ENCODE measurements around the gene PRPF6. TPM values are rescaled to one million over a fixed set of nuclear protein-coding genes. Genes with fewer than 3 reads are reported as not detected.

Gene PRPF6
- total and polyA plus RNA-seq, 10 donors, result 39.9 to 71.1 (median 60.8) TPM

DNA sequence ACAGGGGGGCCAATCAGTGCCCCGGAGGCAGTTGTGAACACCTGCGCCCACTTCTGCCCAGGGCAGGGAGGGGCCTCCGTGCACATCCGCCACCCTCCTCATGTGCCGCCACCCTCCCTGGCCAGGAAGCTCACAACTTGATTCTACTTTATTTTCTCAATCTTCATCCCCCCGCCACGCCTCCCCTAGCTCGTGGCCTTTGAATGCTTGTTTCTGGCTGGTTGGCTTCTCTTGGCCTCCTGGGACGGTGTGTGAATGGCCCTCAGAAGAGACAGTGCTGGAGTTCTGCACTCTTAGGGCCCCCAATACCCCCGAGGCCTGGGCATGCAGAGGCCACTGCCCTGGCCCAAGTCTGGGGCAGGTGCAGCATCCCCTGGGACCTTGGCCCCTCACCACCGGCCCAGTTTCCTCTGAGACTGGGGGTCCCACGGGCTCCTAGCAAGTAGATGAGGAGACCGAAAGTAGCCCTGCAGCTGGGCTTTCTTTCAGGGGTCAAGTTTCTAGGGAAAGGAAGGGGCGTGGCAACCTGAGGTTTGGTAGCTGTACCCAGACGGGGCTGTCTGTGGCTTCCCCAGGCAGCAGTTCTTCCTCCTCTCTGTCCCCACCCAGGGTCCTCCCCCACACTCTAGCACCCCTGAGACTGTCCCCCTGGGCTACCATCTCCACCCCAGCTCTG lies 97.1 kb downstream of the PRPF6 start:
- no peak for TF ChIP-seq POLR2A (IDR thresholded peaks at IDR 0.05)
- TF ChIP-seq, protein P1, sequence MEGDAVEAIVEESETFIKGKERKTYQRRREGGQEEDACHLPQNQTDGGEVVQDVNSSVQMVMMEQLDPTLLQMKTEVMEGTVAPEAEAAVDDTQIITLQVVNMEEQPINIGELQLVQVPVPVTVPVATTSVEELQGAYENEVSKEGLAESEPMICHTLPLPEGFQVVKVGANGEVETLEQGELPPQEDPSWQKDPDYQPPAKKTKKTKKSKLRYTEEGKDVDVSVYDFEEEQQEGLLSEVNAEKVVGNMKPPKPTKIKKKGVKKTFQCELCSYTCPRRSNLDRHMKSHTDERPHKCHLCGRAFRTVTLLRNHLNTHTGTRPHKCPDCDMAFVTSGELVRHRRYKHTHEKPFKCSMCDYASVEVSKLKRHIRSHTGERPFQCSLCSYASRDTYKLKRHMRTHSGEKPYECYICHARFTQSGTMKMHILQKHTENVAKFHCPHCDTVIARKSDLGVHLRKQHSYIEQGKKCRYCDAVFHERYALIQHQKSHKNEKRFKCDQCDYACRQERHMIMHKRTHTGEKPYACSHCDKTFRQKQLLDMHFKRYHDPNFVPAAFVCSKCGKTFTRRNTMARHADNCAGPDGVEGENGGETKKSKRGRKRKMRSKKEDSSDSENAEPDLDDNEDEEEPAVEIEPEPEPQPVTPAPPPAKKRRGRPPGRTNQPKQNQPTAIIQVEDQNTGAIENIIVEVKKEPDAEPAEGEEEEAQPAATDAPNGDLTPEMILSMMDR (IDR thresholded peaks at IDR 0.05 in 8 of 11, conservative IDR thresholded peaks at IDR 0.05 in 3 of 11), result peak in 1 of 11 experiments; percentile 6
- peak; percentile 59 to 74 (median 71) for TF ChIP-seq POLR2AphosphoS5 (IDR thresholded peaks at IDR 0.05)
- peak; percentile 95 for DNase-seq
- H3K27me3 ChIP-seq (replicated peaks in 1 of 7), result peaks cover 0 to 3% (median 0%) of the 10 kb centered on the region in 7 donors
- WGBS, 5 donors, result 11 to 29% (median 19%) methylated on average over 13 to 15 of the region's 15 CpGs
- intact Hi-C loops (cut with DNase I; ENCODE audit: low total_unique reads), result no loop called here
- H3K27ac ChIP-seq, result peak overlapping the region; percentile 84 to 97 (median 89)
- H3K4me3 ChIP-seq, result peak overlapping the region; percentile 62 to 96 (median 81)
- H3K4me1 ChIP-seq, result peaks cover 20 to 94% (median 78%) of the 10 kb centered on the region in 6 donors
- H3K9me3 ChIP-seq, result no peaks in the 10 kb centered on the region
- H3K36me3 ChIP-seq, result peaks cover 0 to 46% (median 33%) of the 10 kb centered on the region in 6 donors

DNA sequence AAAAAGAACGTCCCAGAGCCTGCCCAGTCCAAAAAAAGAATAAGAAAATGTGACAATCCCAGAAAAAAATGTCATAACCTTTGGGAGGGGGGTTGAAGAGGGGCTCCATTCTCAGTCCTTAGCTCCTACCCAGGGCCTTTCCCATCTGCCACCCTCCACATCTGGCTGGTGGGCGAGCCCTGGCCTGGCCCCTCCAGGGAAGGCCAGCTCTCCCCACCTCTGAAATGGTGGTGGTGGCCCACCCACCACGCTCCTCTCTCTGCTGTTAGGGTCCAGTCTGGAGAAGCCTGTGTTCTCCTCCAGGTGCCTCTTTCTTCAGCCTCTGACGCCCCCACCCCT lies 98.0 kb downstream of the PRPF6 start:
- Histone ChIP-seq H3K36me3 (peaks cover 0 to 37% (median 25%) of the 10 kb centered on the region in 6 donors), H3K4me1 (peaks cover 26 to 94% (median 82%) of the 10 kb centered on the region in 6 donors), H3K4me3 (peak overlapping the region; percentile 62 to 96 (median 81)), H3K27me3 (replicated peaks in 1 of 7) (peaks cover 0 to 12% (median 3%) of the 10 kb centered on the region in 7 donors), H3K27ac (peak overlapping the region; percentile 84 to 97 (median 89)), H3K9me3 (no peaks in the 10 kb centered on the region)
- TF ChIP-seq POLR2AphosphoS5 (IDR thresholded peaks at IDR 0.05) (no peak), POLR2A (IDR thresholded peaks at IDR 0.05) (no peak)
- TF ChIP-seq, protein P1 (IDR thresholded peaks at IDR 0.05 in 8 of 11, conservative IDR thresholded peaks at IDR 0.05 in 3 of 11), result no peak
- DNase-seq, result no peak
- WGBS, 5 donors, result 1 to 5% (median 4%) methylated on average over 4 of the region's 4 CpGs
- intact Hi-C loops (cut with DNase I; ENCODE audit: low total_unique reads), result no loop called here

DNA sequence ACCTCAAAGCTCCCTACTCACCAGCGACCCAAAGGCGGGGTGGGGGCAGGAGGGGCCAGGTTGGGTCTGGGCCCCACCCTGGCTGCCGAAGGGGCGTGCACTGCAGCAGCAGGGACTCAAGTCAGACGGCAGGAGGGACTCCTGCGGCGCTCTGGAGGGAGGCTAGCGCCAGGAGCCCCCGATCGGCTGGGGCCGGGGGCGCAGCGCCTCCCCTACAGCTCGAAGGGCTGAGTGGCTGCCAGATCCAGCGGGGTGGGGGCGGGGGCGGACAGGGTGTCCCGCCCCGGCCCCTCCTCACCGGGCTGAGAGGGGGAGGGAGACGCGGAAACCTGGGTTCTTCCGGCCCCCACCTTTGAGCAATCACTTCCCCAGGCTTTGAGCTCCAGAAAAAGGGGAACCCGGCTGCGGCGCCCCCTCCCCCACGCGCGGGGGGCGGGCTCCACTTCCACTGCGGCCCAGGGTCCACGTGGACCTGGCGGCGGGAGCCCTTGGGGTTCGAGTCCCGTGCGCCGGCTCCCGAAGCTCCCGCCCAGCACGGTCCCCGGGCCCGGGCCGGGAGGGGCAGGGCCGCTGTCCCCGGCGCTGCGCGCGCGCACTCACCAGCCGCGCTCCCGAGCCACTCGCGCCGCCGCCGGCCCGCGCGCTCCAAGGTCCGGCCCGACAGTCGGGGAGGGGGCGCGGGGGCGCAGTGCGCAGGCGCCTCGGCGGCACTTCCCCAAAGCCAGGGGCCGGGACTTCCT lies 98.5 kb downstream of the PRPF6 start, which contains the start of gene RGS19:
Gene RGS19 (minus strand): TSS at position 246 of the 740 bp plus-strand sequence. CDS start 2,632 bp downstream, outside the sequence.
- TF ChIP-seq, protein P1 (IDR thresholded peaks at IDR 0.05 in 8 of 11, conservative IDR thresholded peaks at IDR 0.05 in 3 of 11), result peak in 5 of 11 experiments; percentile 10 to 30 (median 21)
- TF ChIP-seq POLR2A (IDR thresholded peaks at IDR 0.05) (peak in 2 of 3 donors; percentile 13 to 23), POLR2AphosphoS5 (IDR thresholded peaks at IDR 0.05) (peak; percentile 65 to 84 (median 66))
- intact Hi-C loops (cut with DNase I; ENCODE audit: low total_unique reads), result loop anchor here (5.0 kb wide), 1 partner anchor 43 kb away; no protein-coding TSS in a partner anchor
- Histone ChIP-seq H3K9me3 (no peaks in the 10 kb centered on the region), H3K27ac (peak within 1 kb of the TSS; percentile 84 to 97 (median 89)), H3K36me3 (peaks cover 0 to 32% (median 19%) of the 10 kb centered on the region in 6 donors), H3K4me3 (peak within 1 kb of the TSS; percentile 62 to 96 (median 81)), H3K27me3 (replicated peaks in 1 of 7) (peaks cover 0 to 17% (median 8%) of the 10 kb centered on the region in 7 donors), H3K4me1 (peaks cover 29 to 94% (median 85%) of the 10 kb centered on the region in 6 donors)
- 0 to 1% (median 0%) methylated on average over 5 to 73 of the region's 73 CpGs for WGBS, 5 donors
- peak; percentile 98 for DNase-seq

All from spleen (tissue), 11 donors.